Muscle of arm (tissue), 12 donors: Measurements from ENCODE around the gene VEZF1. TPM values are rescaled to one million over a fixed set of nuclear protein-coding genes. Genes with fewer than 3 reads are reported as not detected.

Experiments used
- DNase-seq: peaks from one replicate; pipeline ENCODE4 v3.0.0-alpha.2; 2013
- polyA plus RNA-seq, 12 donors: library from polyadenylated mRNA; unstranded; fragments of 120-200 nt; gene quantifications; one replicate each; pipeline ENCODE4 v1.2.1, GENCODE V29; 2013; ENCODE audit not compliant: insufficient read length in 12 of 12

The VEZF1 gene
- polyA plus RNA-seq, 12 donors = 41.1 to 77.1 (median 54.7) TPM; not detected in 1

- DNase-seq = no peak
These were observed 13.5 kb upstream of the VEZF1 start for GRCh38 chr17:58001461-58002124.

- DNase-seq = peak; percentile 81
These were observed 11.5 kb upstream of the VEZF1 start for GRCh38 chr17:57999496-58000017.

GRCh38 chr17:57999010-57999495 lies 11.0 kb upstream of the VEZF1 start:
- DNase-seq = no peak

GRCh38 chr17:57997085-57997809 lies 9.2 kb upstream of the VEZF1 start:
- no peak for DNase-seq

- DNase-seq = peak; percentile 68
These were observed 7.3 kb upstream of the VEZF1 start for GRCh38 chr17:57995076-57995956.

GRCh38 chr17:57994436-57994835 lies 6.4 kb upstream of the VEZF1 start:
- DNase-seq = no peak

- DNase-seq = no peak
These were observed 5.7 kb upstream of the VEZF1 start for GRCh38 chr17:57993471-57994365.

- no peak for DNase-seq
These were observed 3.5 kb upstream of the VEZF1 start for GRCh38 chr17:57991537-57991936.

- no peak for DNase-seq
These were observed 2.0 kb upstream of the VEZF1 start for GRCh38 chr17:57990037-57990436.

- peak; percentile 77 for DNase-seq
These were observed 522 bp upstream of the VEZF1 start for GRCh38 chr17:57988301-57989250.

GRCh38 chr17:57986841-57987580 lies 1.0 kb downstream of the VEZF1 start:
- DNase-seq = peak; percentile 80

GRCh38 chr17:57985675-57985974 lies 2.4 kb downstream of the VEZF1 start:
- DNase-seq = no peak

- no peak for DNase-seq
These were observed 2.9 kb downstream of the VEZF1 start for GRCh38 chr17:57984936-57985674.

GRCh38 chr17:57984261-57984890 lies 3.7 kb downstream of the VEZF1 start:
- no peak for DNase-seq

- no peak for DNase-seq
These were observed 4.6 kb downstream of the VEZF1 start for GRCh38 chr17:57983446-57983845.

- no peak for DNase-seq
These were observed 5.4 kb downstream of the VEZF1 start for GRCh38 chr17:57982452-57983170.

- no peak for DNase-seq
These were observed 7.5 kb downstream of the VEZF1 start for GRCh38 chr17:57980522-57980921.
